NK-92 treated with Interleukin-12 subunit alpha and Interleukin-12 subunit beta, amount 100 ng/mL, for 24 hours (cell line): ENCODE data around the gene ZFYVE27.

Experiments used
- DNase-seq: peaks from one replicate; lab custom pipeline; 2025; lab: John Stamatoyannopoulos, UW

Gene ZFYVE27

GRCh38 chr10:97770255-97770654 is 33.3 kb downstream of the ZFYVE27 start:
- no peak for DNase-seq

- DNase-seq = no peak
These were observed 34.3 kb downstream of the ZFYVE27 start for GRCh38 chr10:97771055-97771891.

GRCh38 chr10:97771913-97772823 is 35.2 kb downstream of the ZFYVE27 start, which contains the start of gene SFRP5:
Gene SFRP5, minus strand, starts transcription at chr10:97771999. Its CDS starts 166 bp downstream, at chr10:97771833.
- no peak for DNase-seq

DNA sequence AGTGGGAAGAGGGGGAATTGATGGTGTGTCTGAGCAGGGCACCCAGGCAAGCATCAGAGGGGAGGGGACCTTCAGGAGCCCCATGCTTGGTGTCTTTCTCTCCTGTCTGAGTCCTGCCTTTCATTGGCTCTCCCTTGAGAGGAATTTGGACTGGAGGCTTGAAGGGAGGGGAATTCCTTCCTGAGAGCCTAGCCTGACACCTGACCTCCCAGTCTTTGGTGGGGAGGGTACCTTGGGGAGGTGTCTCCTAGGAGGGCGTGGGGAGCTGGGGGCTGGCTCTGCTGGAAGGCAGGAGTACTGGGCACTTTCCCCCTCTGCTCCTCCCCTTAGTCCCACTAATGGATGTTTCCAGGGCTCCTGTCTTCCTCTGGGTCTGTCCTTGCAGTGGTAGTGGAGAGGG is 36.2 kb downstream of the ZFYVE27 start:
- no peak for DNase-seq

DNA sequence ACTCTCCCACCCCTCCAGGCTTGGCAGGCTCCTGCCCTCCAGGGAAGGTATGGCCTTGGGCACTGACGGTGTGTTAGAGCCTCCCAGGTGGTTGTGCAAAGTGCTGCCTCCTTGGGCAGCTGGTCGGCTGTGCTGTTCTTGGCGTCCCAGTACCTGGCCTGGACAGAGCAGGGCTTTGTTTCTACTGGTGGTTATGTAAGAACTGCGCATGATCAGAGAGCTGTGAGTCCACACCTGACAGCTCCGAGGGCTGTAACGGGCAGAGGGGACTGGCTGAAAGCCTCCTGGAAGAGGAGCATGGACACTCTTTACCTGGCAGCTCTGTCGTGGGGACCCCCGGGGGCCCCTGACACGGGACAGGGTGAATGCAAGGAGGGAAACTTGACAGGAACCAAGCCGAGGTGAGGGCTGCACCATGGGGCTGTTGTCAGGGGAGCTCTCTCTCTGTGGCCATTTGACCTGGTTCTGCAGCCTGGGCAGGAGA is 37.9 kb downstream of the ZFYVE27 start:
- no peak for DNase-seq

GRCh38 chr10:97777143-97777542 is 40.2 kb downstream of the ZFYVE27 start:
- no peak for DNase-seq

DNA sequence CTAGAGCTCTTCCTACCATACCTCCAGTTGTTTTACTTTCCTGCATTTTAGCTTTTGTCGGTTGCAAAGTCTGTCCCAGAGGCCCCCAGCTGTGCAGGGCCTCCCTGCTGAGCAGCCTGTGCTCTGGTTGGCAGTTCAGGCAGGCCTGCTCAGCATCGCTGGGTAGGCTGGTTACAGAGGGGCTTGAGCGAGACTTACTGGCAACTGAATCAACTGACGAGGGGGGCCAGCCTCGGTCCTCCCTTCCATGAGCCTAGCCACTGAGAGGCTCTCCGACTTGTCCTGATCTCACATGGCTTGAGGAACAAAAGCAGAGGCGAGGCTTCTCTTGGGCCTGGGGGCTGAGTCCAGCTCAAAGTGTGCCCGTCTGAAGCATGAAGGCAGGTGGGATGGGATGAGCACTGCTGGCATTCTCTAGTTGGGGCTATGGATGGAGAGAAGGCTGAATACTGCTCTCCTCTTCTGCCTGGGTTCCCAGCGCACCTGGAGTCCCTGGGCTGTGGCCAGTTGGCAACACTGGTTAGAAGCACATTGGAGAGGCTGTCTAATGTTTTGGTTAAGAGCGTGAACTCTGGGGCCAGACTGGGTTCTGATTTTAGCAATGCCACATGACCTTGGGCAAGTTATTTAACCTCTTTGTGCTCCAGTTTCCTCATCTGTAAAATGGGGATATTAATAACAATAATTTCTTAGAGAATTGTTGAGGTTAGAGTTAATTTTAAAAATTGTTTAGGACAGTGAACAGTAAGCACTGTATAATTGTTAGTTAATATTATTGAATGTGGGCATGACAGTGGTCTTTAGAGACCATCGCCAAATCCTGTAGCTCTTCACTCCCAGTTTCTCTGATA is 41.7 kb downstream of the ZFYVE27 start:
- DNase-seq = no peak

GRCh38 chr10:97779492-97779891 is 42.6 kb downstream of the ZFYVE27 start:
- DNase-seq = no peak

DNA sequence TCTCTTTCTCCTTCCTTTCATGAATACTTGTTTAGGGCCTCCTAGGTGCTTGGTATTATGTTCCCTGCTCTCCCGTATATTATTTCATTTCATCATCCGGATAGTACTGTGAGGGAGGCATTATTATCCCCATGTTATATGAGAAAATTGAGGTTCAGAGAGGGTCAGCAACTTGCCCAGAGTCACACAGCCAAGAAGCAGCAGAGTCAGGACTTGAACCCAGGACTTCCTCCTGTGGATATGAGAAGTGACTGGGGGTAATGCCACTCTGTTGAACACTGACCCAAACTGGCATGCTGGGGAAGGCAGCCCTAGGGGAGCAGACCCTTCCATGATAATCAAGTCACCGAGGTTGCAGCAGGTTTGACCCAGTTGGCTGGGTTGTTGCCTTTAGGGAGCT is 43.0 kb downstream of the ZFYVE27 start:
- no peak for DNase-seq

GRCh38 chr10:97780841-97781617 is 44.1 kb downstream of the ZFYVE27 start:
- DNase-seq = no peak

DNA sequence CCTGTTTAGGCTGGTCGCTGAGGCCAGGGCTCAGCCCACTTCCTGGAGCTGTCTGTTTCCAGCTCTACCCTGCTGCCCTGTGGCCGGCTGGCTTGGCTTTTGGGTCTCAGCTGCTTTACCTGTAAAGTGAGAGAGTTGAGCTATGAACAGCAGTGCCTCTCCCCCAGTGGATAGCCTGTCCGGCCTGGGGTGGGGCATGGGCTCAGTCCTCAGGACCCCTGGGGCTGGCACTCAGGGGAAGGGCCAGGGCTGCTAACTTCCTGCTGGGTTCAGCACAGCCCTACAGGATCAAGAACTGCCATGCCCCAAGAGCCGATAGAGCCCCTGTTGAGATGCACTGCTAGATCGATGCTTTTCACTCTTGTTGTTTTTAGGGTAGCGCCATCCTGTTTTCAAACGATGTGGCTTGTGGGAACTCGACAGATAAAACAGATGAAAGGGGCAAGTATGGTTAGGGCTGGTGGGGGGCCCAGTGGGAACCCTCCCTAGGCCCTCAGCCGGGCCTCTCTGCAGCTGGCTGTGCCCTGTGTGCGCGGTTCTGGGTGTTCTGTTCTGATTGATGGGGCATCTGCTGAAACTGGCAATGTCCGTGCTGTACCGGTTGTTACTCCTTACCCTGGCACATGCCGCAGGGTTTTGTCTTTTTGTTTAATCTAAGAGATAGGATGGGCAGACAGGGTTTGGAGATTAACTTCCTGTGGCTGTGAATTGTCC is 44.8 kb downstream of the ZFYVE27 start:
- DNase-seq = no peak

DNA sequence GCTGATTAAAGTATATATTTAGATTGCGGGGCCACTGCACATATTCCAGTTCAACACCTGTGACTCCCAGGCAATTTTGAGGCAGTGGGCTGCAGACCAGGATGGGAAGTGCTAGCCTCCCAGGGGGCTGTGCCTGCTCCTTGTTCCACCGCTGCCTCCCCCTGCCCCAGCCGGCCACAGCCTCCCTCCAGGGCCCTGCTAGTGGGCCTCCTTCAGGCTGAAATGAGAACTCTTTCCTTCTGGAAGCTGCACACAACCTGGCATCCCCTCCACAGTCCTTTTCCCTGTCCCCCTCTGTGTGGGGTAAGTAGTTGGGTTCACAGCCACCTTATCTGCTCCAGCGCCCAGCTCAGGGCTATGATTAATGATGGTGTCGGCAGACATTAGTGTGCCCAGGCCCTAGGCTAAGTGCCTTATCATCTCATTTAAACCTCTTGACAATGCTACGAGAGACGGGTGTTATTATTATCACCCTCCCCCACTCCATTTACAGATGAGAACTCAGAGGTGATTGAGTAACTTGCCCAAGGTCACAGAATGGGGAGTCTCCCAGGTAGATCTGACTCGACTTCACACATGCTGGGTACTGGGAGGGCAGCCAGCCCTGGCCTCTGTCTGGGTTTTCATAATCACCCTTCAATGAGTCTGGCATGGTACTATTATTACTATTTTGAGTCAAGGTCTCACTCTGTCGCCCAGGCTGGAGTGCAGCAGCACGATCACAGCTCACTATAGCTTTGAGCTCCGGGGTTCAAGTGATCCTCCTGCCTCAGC is 45.7 kb downstream of the ZFYVE27 start:
- no peak for DNase-seq

DNA sequence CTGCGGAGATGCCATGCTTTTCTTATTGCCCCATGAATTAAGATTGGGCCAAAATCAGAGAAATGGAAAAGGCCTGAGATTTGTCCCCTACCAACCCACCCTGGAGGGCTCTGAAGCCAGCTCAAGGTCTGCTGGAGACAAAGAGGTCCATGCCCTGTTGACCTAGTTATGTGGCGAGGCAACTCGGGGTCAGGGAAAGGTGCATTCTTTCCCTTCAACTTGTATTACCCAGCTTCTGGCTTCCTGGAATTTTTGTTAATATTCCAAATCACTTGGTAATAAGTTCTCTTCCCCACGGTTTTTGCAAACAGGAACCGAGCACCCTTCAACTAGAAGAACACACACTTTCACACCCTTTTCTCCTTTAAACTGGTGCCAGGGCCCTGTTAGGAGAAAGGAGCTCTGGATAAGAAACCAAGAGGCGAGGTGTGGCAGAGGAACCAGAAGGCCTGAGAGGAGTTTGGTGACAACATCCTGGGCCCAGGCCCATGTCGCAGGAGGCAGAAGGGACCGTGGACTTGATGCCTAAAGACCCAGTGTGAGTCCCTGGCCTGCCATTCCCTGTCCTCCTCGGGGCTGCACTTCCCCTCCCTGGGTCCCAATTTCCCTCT is 47.4 kb downstream of the ZFYVE27 start:
- no peak for DNase-seq

DNA sequence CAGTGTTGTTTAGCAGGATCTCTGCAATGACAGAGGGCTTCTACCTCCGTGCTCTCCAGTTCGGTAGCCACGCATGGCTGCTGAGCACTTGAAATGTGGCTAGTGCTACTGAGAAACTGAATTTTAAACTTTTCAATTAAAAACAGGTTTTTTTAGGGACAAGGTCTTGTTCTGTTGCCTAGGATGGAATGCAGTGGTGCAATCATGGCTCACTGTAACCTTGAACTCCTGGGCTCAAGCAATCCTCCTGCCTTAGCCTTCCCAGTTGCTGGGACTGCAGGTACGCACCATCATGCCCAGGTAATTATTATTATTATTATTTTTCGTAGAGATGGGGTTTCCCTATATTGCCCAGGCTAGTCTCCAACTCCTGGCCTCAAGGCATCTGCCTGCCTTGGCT is 48.3 kb downstream of the ZFYVE27 start:
- DNase-seq = no peak

DNA sequence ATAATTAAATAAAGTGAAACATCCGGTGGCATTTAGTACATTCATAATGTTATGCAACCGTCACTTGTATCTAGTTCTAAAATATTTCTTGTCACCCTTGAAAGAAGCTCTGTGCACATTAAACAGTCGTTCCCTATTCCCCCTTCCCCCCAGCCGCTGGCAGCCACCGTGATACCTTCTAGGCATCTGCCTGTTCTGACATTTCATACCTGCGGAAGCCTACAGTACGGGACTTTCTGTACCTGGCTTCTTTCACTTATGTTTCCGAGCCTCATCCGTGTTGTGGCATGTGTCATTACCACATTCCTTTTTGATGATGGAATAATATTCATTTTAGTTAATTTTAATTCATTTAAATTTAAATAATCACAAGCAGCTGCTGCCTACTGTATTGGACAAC is 48.8 kb downstream of the ZFYVE27 start:
- DNase-seq = no peak

DNA sequence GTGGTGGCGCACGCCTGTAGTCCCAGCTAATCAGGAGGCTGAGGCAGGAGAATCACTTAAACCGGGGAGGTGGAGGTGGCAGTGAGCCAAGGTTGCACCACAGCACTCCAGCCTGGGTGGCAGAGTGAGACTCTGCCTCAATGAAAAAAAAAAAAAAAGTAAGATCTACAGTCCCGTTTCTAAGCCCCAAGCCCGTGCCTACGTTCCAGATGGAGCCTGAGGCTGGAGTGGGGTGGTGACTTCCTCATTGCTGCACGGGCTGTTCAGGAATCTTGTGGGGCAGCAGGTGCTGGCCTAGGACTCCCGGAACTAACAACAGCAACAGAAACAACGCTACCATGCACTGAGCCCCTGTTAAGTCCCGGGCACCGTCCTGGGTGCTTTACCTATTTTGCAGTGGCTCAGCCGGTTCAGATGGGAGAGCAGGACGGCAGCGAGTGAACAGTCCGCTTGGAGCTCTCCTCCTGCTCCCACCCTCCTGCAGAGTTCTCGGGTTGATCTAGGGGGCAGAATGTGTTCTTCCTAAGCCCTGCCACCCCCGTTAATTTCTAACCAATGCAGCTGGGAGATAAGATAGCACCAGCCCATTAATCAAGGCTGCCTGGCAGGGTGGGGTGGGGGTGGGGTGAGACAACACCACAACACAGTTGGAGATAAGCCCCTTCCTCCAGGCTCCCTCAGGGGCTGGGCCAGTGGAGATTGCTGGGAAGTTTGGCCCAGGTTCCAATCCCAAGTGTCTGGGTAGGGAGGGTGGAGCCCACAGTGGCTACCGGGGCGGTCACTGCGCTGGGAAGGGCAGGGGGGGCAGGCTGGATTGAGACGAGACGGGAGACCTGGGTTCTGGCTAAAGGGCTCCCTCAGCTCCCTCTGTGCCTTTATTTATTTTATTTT is 51.9 kb downstream of the ZFYVE27 start:
- no peak for DNase-seq

- DNase-seq = no peak
These were observed 53.0 kb downstream of the ZFYVE27 start for GRCh38 chr10:97789770-97790397.
